A549 (cell line): ENCODE measurements around the gene ABCA7. TPM values are rescaled to one million over a fixed set of nuclear protein-coding genes. Genes with fewer than 3 reads are reported as not detected.

Experiments used
- polyA plus RNA-seq, 4 experiments: library from polyadenylated mRNA; depleted of rRNA in 3 of 4; stranded (reverse); fragments of >200 nt; fragmentation: RNase III in 1 of 4; extraction: RNeasy Plus Mini Kit Qiagen cat#74134 plus additional on column Dnase treatment in 1 of 4; gene quantifications; 2 replicates in 3 of 4; 3 replicates in 1 of 4; pipeline ENCODE4 v1.2.3, GENCODE V29; 2011 to 2017
- small RNA-seq, 6 experiments: library from RNA; depleted of rRNA; stranded (forward); fragments of <200 nt; gene quantifications; one replicate each; pipeline ENCODE3, GENCODE V24; 2012

The ABCA7 gene
- polyA plus RNA-seq, 2 of the 4 experiments (the other 2 are of a cell fraction), result 5.0 to 13.5 TPM

Small RNAs within 50 kb of the gene (small RNA-seq; reads per million reads assigned to genes)
- gene RNU6-2, result 0.08 to 18.1 (median 4.7) reads per million in 6 experiments

Other genes starting within 250 kb of the ABCA7 start
- 144 and 207 TPM in 2 replicates for gene PTBP1, start 242.7 kb upstream of the ABCA7 start, polyA plus RNA-seq (2011; rRNA removed)
- gene PTBP1, start 242.7 kb upstream of the ABCA7 start, polyA plus RNA-seq (2017; fragmentation: RNase III; extraction: RNeasy Plus Mini Kit Qiagen cat#74134 plus additional on column Dnase treatment), result 264 to 299 TPM (median 285 TPM) in 3 replicates
- gene PLPPR3, start 218.2 kb upstream of the ABCA7 start, polyA plus RNA-seq (2011; rRNA removed), result 2.6 and 3.2 TPM in 2 replicates
- gene PLPPR3, start 218.2 kb upstream of the ABCA7 start, polyA plus RNA-seq (2017; fragmentation: RNase III; extraction: RNeasy Plus Mini Kit Qiagen cat#74134 plus additional on column Dnase treatment), result 3.5 to 4.2 TPM (median 3.7 TPM) in 3 replicates
- gene AZU1, start 212.3 kb upstream of the ABCA7 start, polyA plus RNA-seq (2011; rRNA removed), result 0.15 and 0.31 TPM in 2 replicates
- 0.26 to 0.55 TPM (median 0.32 TPM) in 3 replicates for gene AZU1, start 212.3 kb upstream of the ABCA7 start, polyA plus RNA-seq (2017; fragmentation: RNase III; extraction: RNeasy Plus Mini Kit Qiagen cat#74134 plus additional on column Dnase treatment)
- 0.21 and 0.36 TPM in 2 replicates for gene PRTN3, start 199.1 kb upstream of the ABCA7 start, polyA plus RNA-seq (2011; rRNA removed)
- gene PRTN3, start 199.1 kb upstream of the ABCA7 start, polyA plus RNA-seq (2017; fragmentation: RNase III; extraction: RNeasy Plus Mini Kit Qiagen cat#74134 plus additional on column Dnase treatment), result 0.18 to 0.39 TPM (median 0.24 TPM) in 3 replicates
- 0.15 and 0.35 TPM in 2 replicates for gene ELANE, start 187.8 kb upstream of the ABCA7 start, polyA plus RNA-seq (2011; rRNA removed)
- 0.14 to 0.15 TPM (median 0.15 TPM) in 3 replicates for gene ELANE, start 187.8 kb upstream of the ABCA7 start, polyA plus RNA-seq (2017; fragmentation: RNase III; extraction: RNeasy Plus Mini Kit Qiagen cat#74134 plus additional on column Dnase treatment)
- gene CFD, start 180.4 kb upstream of the ABCA7 start, polyA plus RNA-seq (2011; rRNA removed), result 7.6 TPM in 2 replicates
- gene CFD, start 180.4 kb upstream of the ABCA7 start, polyA plus RNA-seq (2017; fragmentation: RNase III; extraction: RNeasy Plus Mini Kit Qiagen cat#74134 plus additional on column Dnase treatment), result 13.8 to 14.8 TPM (median 14.3 TPM) in 3 replicates
- 8.0 TPM in 2 replicates for gene MED16, start 146.9 kb upstream of the ABCA7 start, polyA plus RNA-seq (2011; rRNA removed)
- 11.9 to 13.9 TPM (median 12.7 TPM) in 3 replicates for gene MED16, start 146.9 kb upstream of the ABCA7 start, polyA plus RNA-seq (2017; fragmentation: RNase III; extraction: RNeasy Plus Mini Kit Qiagen cat#74134 plus additional on column Dnase treatment)
- gene RNU6-9, start 146.6 kb upstream of the ABCA7 start, polyA plus RNA-seq (2011; rRNA removed), result not detected in 2 replicates
- gene RNU6-9, start 146.6 kb upstream of the ABCA7 start, polyA plus RNA-seq (2017; fragmentation: RNase III; extraction: RNeasy Plus Mini Kit Qiagen cat#74134 plus additional on column Dnase treatment), result not detected in 3 replicates
- 16.9 and 22.7 TPM in 2 replicates for gene R3HDM4, start 126.9 kb upstream of the ABCA7 start, polyA plus RNA-seq (2011; rRNA removed)
- gene R3HDM4, start 126.9 kb upstream of the ABCA7 start, polyA plus RNA-seq (2017; fragmentation: RNase III; extraction: RNeasy Plus Mini Kit Qiagen cat#74134 plus additional on column Dnase treatment), result 18.8 to 24.8 TPM (median 20.7 TPM) in 3 replicates
- gene KISS1R, start 122.8 kb upstream of the ABCA7 start, polyA plus RNA-seq (2011; rRNA removed), result 0.05 and 0.14 TPM in 2 replicates
- gene KISS1R, start 122.8 kb upstream of the ABCA7 start, polyA plus RNA-seq (2017; fragmentation: RNase III; extraction: RNeasy Plus Mini Kit Qiagen cat#74134 plus additional on column Dnase treatment), result 0.18 to 0.79 TPM (median 0.38 TPM) in 3 replicates
- 3.3 and 3.4 TPM in 2 replicates for gene ARID3A, start 114.1 kb upstream of the ABCA7 start, polyA plus RNA-seq (2011; rRNA removed)
- gene ARID3A, start 114.1 kb upstream of the ABCA7 start, polyA plus RNA-seq (2017; fragmentation: RNase III; extraction: RNeasy Plus Mini Kit Qiagen cat#74134 plus additional on column Dnase treatment), result 4.6 to 6.1 TPM (median 5.4 TPM) in 3 replicates
- gene WDR18, start 55.8 kb upstream of the ABCA7 start, polyA plus RNA-seq (2011; rRNA removed), result 22.2 and 23.8 TPM in 2 replicates
- gene WDR18, start 55.8 kb upstream of the ABCA7 start, polyA plus RNA-seq (2017; fragmentation: RNase III; extraction: RNeasy Plus Mini Kit Qiagen cat#74134 plus additional on column Dnase treatment), result 41.7 to 48.9 TPM (median 48.1 TPM) in 3 replicates
- 0.65 and 0.67 TPM in 2 replicates for gene GRIN3B, start 39.7 kb upstream of the ABCA7 start, polyA plus RNA-seq (2011; rRNA removed)
- 1.1 to 1.5 TPM (median 1.5 TPM) in 3 replicates for gene GRIN3B, start 39.7 kb upstream of the ABCA7 start, polyA plus RNA-seq (2017; fragmentation: RNase III; extraction: RNeasy Plus Mini Kit Qiagen cat#74134 plus additional on column Dnase treatment)
- 45.6 and 53.3 TPM in 2 replicates for gene TMEM259, start 19.0 kb upstream of the ABCA7 start, polyA plus RNA-seq (2011; rRNA removed)
- 71.1 to 82.2 TPM (median 78.3 TPM) in 3 replicates for gene TMEM259, start 19.0 kb upstream of the ABCA7 start, polyA plus RNA-seq (2017; fragmentation: RNase III; extraction: RNeasy Plus Mini Kit Qiagen cat#74134 plus additional on column Dnase treatment)
- not detected in 2 replicates for gene RNU6-2, start 18.6 kb upstream of the ABCA7 start, polyA plus RNA-seq (2011; rRNA removed)
- not detected in 3 replicates for gene RNU6-2, start 18.6 kb upstream of the ABCA7 start, polyA plus RNA-seq (2017; fragmentation: RNase III; extraction: RNeasy Plus Mini Kit Qiagen cat#74134 plus additional on column Dnase treatment)
- gene CNN2, start 13.5 kb upstream of the ABCA7 start, polyA plus RNA-seq (2011; rRNA removed), result 31.7 and 32.2 TPM in 2 replicates
- 99.3 to 115 TPM (median 101 TPM) in 3 replicates for gene CNN2, start 13.5 kb upstream of the ABCA7 start, polyA plus RNA-seq (2017; fragmentation: RNase III; extraction: RNeasy Plus Mini Kit Qiagen cat#74134 plus additional on column Dnase treatment)
- 0.48 and 1.2 TPM in 2 replicates for gene ARHGAP45, start 27.1 kb downstream of the ABCA7 start, polyA plus RNA-seq (2011; rRNA removed)
- 1.5 to 1.9 TPM (median 1.8 TPM) in 3 replicates for gene ARHGAP45, start 27.1 kb downstream of the ABCA7 start, polyA plus RNA-seq (2017; fragmentation: RNase III; extraction: RNeasy Plus Mini Kit Qiagen cat#74134 plus additional on column Dnase treatment)
- gene POLR2E, start 55.3 kb downstream of the ABCA7 start, polyA plus RNA-seq (2011; rRNA removed), result 81.0 and 99.6 TPM in 2 replicates
- gene POLR2E, start 55.3 kb downstream of the ABCA7 start, polyA plus RNA-seq (2017; fragmentation: RNase III; extraction: RNeasy Plus Mini Kit Qiagen cat#74134 plus additional on column Dnase treatment), result 170 to 181 TPM (median 172 TPM) in 3 replicates
- gene GPX4, start 63.9 kb downstream of the ABCA7 start, polyA plus RNA-seq (2011; rRNA removed), result 223 and 248 TPM in 2 replicates
- 370 to 402 TPM (median 394 TPM) in 3 replicates for gene GPX4, start 63.9 kb downstream of the ABCA7 start, polyA plus RNA-seq (2017; fragmentation: RNase III; extraction: RNeasy Plus Mini Kit Qiagen cat#74134 plus additional on column Dnase treatment)
- 6.8 and 8.4 TPM in 2 replicates for gene SBNO2, start 134.2 kb downstream of the ABCA7 start, polyA plus RNA-seq (2011; rRNA removed)
- gene SBNO2, start 134.2 kb downstream of the ABCA7 start, polyA plus RNA-seq (2017; fragmentation: RNase III; extraction: RNeasy Plus Mini Kit Qiagen cat#74134 plus additional on column Dnase treatment), result 27.0 to 32.0 TPM (median 27.7 TPM) in 3 replicates
- 12.2 and 16.2 TPM in 2 replicates for gene STK11, start 165.7 kb downstream of the ABCA7 start, polyA plus RNA-seq (2011; rRNA removed)
- gene STK11, start 165.7 kb downstream of the ABCA7 start, polyA plus RNA-seq (2017; fragmentation: RNase III; extraction: RNeasy Plus Mini Kit Qiagen cat#74134 plus additional on column Dnase treatment), result 33.6 to 34.2 TPM (median 34.0 TPM) in 3 replicates
- 0.19 and 0.30 TPM in 2 replicates for gene CBARP, start 197.9 kb downstream of the ABCA7 start, polyA plus RNA-seq (2011; rRNA removed)
- 1.7 to 2.0 TPM (median 1.9 TPM) in 3 replicates for gene CBARP, start 197.9 kb downstream of the ABCA7 start, polyA plus RNA-seq (2017; fragmentation: RNase III; extraction: RNeasy Plus Mini Kit Qiagen cat#74134 plus additional on column Dnase treatment)
- gene ATP5F1D, start 201.6 kb downstream of the ABCA7 start, polyA plus RNA-seq (2011; rRNA removed), result 18.5 and 28.7 TPM in 2 replicates
- gene ATP5F1D, start 201.6 kb downstream of the ABCA7 start, polyA plus RNA-seq (2017; fragmentation: RNase III; extraction: RNeasy Plus Mini Kit Qiagen cat#74134 plus additional on column Dnase treatment), result 96.9 to 101 TPM (median 99.7 TPM) in 3 replicates
- 9.1 and 11.8 TPM in 2 replicates for gene MIDN, start 208.5 kb downstream of the ABCA7 start, polyA plus RNA-seq (2011; rRNA removed)
- 27.7 to 33.4 TPM (median 31.4 TPM) in 3 replicates for gene MIDN, start 208.5 kb downstream of the ABCA7 start, polyA plus RNA-seq (2017; fragmentation: RNase III; extraction: RNeasy Plus Mini Kit Qiagen cat#74134 plus additional on column Dnase treatment)
- 92.4 and 151 TPM in 2 replicates for gene CIRBP, start 229.2 kb downstream of the ABCA7 start, polyA plus RNA-seq (2011; rRNA removed)
- 178 to 201 TPM (median 189 TPM) in 3 replicates for gene CIRBP, start 229.2 kb downstream of the ABCA7 start, polyA plus RNA-seq (2017; fragmentation: RNase III; extraction: RNeasy Plus Mini Kit Qiagen cat#74134 plus additional on column Dnase treatment)
- gene FAM174C, start 235.4 kb downstream of the ABCA7 start, polyA plus RNA-seq (2011; rRNA removed), result 22.7 and 24.8 TPM in 2 replicates
- 35.6 to 37.6 TPM (median 37.1 TPM) in 3 replicates for gene FAM174C, start 235.4 kb downstream of the ABCA7 start, polyA plus RNA-seq (2017; fragmentation: RNase III; extraction: RNeasy Plus Mini Kit Qiagen cat#74134 plus additional on column Dnase treatment)
- gene EFNA2, start 245.8 kb downstream of the ABCA7 start, polyA plus RNA-seq (2011; rRNA removed), result 0.16 and 0.24 TPM in 2 replicates
- 0.84 to 1.3 TPM (median 1.2 TPM) in 3 replicates for gene EFNA2, start 245.8 kb downstream of the ABCA7 start, polyA plus RNA-seq (2017; fragmentation: RNase III; extraction: RNeasy Plus Mini Kit Qiagen cat#74134 plus additional on column Dnase treatment)